Bone marrow (tissue), 2 donors: Measurements from ENCODE around the gene C1QL1.
A peak's percentile ranks its signal among the peaks of the same experiment; 100 is the strongest.

ENCODE experiments used
- DNase-seq, 2 donors: peaks; one replicate each; lab custom pipeline; 2025; lab: John Stamatoyannopoulos, UW

C1QL1 gene

DNA sequence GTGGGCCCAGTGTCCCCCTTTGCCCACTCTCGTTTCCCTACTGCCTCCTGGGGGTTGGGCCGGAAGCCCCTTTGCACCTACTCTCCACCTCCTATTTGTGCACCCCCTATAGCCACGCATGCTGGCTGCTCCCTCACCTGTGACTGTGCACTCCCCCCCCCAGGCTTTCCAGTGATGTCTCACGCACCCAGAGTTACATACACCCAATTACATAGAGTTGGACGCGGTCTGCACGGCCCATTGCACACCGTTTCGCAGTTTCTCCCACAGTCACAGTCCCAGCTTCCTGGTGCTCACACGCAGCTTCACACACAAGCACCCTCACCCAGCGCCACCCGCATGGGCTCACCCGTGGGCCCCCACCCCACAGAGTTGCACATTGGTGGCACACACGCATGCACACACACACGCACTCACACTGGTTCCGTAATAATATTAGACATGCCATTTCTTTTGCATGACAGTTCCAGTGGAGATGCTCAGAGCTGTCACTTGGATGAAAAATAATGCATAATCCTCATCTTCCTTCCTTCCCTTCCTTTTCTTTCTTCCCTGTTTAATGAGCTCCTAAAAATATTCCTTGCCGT lies 21.5 kb upstream of the C1QL1 start:
- no peak for DNase-seq

DNA sequence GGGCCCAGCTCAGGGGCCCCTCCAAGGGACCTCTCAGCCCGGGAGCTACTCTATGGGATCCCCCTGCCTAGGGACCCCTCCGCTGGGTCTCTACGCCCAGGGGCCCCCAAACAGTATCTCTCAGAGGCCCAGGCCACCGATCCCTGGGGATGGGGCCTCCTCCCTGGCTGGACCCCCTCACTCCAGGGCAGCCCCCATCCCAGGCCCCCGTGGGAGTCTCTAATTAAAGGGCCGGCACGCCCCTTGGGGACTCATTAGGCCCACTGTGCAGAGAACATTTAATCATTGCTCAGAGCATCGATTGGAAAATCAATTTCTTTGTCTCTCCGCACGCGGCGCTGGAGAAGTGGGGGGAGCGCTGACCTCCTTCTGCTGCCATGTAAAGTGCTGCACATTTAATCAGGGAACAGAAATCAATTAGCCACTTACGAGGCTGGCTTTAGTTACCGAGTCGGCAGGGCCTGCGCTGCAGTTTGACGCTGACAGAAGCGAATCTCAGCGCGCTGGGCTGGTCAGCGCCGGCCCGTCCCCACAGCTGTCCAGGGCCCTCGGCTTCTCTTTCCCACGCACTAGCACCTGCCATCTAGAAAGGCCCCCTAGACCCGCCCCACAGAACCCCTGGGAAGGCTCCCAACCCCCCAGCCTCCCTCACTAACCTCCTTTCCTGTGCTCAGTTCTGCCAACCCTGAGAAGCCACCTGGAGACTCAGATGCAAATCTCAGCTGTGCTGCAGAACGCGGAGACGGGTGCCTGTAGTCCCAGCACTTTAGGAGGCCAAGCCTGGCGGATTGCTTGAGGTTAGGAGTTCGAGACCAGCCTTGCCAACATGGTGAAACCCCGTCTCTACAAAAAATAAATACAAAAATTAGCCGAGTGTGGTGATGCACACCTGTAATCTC lies 20.2 kb upstream of the C1QL1 start:
- no peak for DNase-seq

DNA sequence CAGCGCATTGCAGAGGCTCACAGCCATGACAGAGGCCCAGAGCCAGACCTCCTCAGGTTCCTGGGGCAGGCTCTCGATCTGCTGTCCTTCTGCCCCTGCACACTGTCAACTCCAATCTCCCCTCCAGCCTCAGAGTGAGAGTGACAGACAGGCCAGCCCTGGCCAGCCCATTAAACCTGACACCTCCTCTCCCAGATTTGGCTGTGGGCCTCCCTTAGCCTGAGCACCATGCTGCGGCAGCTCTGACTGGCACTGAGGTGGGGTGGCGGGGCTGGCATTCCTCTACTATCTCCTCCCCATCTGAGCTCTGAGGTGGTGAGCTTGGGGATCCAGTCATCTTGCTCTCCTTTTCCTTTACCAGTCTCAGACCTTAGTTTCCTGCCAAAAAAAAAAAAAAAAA lies 15.5 kb upstream of the C1QL1 start:
- no peak for DNase-seq

DNA sequence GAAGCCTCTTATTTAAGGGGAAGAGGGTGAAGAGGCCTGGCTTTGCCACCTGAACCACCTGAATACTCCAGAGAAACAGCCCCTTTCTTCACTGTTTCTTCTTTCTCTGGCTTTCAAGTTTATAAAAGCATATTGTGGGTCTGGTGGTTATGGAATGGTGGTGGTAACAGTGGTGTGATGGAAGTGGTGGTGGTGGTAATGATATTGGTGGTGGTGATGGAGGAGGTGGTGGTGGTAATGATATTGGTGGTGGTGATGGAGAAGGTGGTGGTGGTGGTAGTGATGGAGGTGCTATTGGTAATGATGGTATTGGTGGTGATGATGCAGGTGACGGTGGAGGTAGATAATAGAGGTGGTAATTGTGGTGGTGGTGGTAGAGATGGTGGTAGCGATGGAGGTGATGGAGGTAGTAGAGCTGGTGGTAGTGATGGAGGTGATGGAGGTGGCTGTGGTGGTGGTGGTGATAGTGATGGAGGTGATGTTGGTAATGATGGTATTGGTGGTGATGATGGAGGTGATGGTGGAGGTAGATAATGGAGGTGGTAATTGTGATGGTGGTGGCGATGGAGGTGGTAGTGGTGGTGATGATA lies 14.1 kb upstream of the C1QL1 start:
- no peak for DNase-seq

DNA sequence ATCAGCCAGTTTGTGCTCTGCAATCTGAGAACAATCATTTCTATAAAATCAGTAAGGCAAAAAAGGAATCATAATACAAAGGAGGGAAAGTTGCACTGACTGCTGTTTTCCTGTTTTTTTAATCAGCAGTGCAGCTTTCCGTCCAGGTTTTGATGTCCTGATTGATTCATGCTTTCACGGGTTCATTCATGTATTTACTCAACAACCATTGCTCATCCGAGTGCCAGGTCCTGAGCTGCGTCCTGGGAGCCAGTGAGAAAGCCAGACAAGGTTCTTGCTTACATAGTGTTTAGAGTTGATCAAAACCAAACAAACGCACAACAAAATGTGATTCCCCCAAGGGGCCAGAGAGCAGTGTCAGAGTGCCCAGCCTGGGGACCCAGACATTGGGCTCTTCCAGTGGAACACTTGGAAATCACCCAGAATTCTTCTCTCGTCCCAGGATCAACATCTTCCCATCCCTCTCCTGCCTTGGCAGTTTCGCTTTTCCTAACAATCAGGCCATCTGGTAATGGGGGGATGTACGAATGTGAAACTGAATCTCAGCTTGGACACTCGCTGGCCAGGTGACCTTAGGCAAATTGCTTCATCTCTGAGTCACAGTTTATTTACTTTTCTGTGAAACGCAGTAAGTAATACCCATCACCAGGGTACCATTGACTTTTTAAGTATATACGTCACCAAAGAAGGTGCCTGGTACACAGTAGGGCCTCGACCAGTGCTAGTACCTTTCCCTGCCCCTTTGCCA lies 13.3 kb upstream of the C1QL1 start:
- DNase-seq, result no peak

DNA sequence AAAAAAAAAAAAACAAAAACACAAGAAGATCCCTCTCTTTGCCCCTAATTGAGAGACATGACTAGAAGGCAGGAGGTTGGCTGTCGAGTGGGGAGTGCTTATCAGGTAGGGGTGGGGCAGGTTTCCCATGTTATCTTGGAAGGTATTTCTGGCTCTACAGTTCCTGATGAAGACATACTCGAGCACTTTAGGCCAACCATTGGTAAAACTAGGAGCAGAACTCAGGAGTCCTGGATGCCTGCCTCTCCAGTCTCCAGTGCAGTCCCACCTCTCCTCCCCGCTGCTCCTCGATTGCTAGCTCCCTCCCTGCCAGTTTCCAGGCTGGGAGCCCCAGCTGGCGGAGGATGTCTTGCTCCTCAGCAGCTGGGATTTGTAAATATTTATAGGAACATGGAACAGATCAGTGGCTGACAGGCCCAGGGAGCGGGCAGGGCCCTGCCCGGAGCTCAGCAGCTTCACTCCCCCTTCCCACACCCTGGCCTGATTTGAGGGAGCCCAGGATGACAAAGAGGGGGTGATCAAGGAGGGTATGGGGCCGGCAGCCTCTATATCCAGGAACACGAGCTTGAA lies 11.4 kb upstream of the C1QL1 start:
- DNase-seq, result no peak

DNA sequence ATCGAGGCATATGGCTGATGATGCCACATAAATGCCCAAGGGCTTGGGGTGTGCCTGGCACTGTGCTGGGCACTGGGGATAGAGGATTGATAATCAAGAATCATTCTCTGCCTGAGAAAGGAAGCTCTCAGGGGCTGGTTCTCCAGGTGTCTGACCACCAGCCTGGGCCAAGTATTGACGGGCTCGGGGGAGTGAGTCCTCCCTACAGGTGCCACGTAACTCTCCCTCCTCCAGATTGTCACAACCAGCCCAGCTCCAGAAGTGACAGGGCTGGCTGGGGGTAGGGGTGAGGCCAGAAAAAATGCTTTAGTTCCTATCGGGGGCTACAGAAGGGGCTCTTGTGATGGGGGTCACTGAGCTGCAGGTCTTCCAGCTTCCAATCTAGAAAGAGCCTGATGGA lies 10.7 kb upstream of the C1QL1 start:
- no peak for DNase-seq

DNA sequence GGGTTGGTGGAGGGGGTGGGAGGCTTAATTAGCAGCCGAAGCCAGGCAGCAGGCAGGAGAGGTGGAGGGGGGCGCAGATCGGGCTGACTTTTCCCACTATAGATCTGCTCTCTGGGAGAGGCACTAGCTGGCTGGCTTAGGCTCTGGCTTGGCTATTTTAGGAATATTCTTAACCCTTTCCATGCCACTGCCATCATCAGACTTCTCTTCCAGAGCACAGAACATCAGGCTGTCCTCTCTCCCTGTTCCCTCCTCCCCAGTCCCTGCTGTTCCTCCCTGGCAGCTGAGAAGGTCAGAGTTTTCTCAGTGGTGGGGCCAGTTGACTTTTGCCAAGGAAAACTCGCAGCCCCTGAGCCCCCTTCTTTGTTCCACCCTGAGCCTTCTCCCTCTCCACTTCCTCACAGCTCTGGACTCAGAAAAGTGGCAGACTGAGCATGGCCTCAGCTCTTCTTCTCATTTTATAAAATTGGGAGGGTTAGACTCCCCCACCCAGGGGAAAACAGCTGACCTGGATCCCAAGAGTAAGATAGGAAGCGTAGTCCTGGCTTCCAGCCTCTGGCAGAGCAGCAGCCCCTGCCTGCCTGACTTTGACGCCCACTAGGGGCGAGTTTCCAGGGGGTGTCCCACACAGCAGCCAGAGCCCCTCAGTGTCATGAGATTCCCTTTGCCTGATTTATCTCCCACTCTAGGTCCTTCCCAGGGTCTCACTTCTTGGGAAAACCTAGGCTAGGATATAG lies 9.9 kb upstream of the C1QL1 start:
- no peak for DNase-seq

DNA sequence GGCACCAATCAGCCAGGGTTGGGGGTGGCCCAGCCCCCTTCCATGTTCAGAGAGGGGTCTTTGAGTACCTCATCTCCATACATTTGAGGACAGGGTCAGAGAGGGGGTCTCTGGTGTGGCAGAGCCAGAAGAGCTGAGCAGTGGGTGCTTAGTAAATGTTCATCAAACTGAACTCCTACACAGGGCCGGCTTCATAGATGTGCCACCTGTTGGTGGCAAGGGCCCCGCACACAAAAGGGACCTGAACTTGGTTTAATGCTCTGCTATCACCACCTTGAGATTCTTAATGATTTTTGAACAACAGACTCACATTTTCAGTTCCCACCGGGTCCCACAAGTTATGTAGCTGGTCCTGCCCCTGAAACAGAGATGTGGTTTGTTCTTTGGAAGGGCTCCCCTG lies 9.0 kb upstream of the C1QL1 start:
- no peak for DNase-seq

DNA sequence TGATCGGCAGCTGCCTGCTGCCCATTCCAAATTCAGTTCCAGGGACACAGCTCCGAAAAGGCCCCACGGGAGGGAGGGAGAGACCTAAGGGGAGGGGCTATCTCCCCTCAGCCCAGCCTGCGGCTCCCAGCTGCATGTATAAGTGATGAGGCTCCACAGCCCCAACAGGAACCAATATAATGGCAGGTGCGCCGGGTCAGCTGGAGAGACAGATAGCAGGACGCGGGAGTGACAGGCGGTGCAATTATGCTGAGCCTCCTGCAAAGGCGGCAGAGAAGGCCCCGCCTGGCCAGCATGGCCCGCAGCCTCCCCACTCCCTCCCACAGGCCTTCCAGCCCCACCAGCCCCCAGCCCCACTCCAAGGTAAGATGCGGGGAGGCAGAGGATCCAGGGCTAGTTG lies 8.1 kb upstream of the C1QL1 start:
- no peak for DNase-seq

DNA sequence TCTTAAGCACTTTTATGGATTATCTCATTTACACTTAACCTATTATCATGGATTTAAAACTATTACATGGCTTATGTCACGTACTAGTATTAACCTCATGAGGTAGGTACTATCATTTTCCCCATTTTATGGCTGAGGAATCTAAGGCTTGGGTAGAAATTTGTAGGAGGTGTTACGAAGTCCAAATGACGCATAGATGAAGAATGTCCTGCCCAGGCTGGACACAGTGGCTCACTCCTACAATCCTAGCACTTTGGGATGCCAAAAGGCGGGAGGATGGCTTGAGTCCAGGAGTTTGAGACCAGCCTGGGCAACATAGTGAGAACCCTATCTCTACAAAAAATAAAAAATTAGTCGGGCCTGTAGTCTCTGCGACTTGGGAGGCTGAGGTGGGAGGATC lies 4.8 kb upstream of the C1QL1 start:
- no peak for DNase-seq

DNA sequence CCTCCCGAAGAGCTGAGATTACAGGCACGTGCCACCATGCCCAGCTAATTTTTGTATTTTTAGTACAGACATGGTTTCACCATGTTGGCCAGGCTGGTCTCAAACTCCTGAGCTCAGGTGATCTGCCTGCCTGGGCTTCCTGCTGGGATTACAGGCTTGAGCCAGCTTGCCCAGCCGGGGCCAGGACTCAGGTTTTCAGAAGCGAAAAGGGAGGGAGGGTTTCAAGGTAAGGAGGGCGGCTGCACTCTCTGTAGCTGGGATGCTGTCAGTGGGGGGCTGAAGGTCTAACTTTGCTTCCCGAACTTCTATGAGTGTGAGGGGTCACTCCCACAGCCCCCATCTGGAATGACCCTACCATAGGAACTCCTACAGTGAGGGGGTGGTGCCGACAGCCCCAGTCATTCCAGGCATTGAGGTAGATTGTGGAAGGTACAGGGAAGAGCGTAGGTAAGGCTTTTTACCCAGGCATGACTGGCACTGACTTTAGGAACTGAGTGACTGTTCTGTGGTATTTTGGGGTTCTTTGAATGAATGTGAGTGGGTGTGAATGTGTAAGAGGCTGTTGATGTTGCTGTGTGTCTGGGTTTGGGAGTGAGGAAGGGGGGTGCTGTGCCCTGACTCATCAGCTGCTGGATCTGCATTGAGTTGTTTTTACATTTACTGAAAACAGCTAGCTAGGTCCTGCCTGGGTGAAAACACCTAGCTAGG lies 3.8 kb upstream of the C1QL1 start:
- DNase-seq, result peak in 1 of 2 donors; percentile 9

DNA sequence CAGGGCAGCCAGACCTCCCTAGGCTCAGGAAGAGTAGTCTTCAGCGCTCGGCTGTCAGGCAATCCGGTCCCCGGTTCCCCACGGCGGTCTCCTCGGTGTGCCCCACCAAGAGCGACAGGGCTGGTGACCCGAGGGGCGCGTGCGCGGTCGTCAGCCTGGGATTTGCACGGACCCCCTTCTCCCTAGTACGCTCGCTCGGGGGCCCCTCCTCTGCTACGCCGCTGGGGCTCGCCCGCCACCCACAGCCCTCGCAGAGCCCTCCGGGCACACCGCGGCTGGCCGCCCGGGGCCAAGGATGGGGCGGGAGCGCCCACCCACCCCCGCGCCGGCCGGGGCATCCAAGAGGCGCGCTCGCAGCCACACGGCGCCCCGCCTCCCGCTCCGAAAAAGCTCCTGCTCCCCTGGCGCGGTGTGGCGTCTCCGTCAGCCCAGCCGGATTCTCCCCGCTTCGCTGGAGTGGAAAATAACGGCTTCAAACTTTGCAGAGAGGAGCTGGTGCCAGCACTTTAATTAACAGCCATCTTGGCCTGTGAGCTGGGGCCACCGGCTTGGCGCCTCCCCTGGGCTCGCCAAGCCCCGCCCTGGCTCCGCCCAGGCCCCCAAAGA lies 2.1 kb upstream of the C1QL1 start:
- no peak for DNase-seq

DNA sequence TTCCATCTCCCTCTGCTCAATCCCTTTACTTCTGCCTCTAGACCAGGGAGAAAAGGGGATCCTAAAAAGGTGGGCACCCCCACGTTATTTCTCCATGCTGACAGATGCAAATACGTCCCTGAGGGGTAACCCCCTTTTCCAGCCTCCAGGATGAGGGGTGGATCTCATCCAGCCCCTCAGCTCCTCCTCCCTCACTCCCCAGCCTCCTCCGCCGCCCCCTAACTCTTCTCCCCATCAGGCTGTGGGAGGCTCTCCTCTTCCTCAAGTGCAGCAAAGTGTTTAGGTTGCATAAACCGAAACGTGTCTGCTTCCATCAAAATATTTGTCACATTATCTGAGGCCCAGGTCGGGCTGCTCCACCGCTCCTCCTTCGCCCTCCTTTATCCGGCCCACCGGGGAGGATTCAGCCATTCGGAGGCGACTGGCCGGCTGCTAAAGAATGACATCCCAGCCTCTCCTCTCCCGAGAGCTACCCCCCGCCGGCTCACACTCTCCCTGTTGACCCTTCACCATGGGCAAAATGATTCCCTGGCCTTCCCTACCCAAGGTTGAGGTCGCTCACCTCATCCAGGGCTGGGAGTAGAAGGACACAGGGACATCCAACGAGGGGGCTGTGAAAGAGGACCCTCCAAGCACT lies 1.2 kb upstream of the C1QL1 start:
- DNase-seq, result no peak

DNA sequence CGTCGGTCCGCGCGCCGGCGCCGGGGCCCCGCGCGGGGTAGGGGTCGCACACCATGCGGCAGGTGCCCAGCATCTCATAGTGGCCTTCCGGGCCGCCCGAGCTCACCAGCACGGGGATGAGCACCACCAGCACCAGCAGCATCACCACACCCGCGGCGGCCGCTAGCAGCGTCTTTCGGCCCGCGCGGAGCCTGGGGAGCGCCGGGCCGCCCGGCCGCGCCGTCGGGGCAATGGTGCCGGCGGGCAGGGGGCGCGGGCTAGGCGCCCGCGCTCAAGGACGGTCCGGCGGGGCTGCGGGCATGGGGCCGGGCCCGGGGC lies 237 bp downstream of the C1QL1 start:
- no peak for DNase-seq

DNA sequence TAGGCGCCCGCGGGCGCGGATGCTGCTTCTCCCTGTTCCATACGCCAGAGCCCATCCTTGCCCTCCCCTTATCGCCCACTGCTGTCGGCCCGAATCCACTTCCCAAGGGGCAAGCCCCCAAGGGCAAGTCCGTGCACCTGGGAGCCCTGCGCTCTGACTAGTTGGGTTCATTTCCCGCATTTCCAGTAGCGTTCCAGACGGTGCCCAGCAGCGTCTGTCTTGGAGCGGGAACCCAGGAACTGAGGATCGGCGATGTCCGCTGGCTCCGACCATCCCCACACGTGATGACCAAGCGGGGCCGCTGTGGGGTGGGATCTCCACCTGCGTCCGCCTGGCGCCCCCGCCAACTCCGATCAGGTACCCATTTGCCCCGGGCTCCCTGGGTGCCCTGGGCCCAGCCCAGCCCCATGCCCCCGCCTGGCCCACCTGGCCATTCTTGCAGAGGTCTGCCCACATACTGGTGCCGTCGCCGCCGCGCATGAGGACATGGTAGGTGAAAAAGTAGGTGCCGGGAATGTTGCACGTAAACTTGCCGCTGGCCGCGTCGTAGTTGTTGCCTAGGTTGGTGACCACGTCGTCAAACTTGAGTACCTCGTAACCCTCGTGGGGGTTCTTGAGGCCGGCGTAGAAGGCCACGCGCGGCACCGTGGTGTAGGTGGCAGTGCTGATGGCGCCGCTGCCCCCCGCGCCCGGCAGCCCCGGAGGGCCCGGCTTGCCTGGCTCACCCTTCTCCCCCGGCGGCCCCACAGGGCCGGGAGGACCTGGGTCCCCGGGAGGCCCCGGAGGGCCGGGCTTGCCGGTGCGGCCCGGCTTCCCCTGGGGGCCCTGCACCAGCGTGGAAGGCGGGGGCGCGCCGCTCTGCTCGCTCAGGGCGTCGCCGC lies 837 bp downstream of the C1QL1 start:
- DNase-seq, result no peak

DNA sequence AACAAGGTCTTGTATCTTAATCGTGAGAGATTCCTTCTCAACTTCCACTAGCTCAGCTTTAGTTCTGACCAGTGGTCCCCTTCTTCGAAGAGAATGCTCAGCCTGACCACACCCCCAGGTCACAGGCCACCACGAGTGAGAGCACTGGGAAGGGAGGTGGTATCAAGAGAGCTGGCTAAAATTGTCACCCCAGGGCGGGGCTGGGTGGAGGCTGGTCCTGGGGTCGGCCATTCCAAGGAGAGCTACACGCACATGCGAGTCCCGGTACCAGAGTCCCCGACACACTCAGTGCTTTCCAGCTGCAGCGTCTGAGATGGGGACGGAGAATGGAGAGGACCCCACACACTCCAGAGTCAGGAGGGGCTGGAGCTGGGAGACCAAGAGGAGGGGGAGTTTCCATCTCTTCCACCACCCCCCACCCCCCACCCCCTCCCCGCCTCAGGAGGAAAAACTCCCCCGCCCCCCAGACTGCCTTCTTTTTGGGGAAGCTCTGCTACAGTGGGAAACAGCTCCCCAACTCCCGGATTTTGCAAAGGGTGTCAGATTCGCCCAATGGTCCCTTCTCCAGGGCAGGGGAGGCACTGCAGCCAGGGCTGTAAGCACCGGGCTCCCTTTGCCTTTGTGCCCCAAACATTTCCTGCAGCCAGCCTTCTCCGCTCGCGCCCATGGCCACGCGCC lies 1.6 kb downstream of the C1QL1 start:
- no peak for DNase-seq

DNA sequence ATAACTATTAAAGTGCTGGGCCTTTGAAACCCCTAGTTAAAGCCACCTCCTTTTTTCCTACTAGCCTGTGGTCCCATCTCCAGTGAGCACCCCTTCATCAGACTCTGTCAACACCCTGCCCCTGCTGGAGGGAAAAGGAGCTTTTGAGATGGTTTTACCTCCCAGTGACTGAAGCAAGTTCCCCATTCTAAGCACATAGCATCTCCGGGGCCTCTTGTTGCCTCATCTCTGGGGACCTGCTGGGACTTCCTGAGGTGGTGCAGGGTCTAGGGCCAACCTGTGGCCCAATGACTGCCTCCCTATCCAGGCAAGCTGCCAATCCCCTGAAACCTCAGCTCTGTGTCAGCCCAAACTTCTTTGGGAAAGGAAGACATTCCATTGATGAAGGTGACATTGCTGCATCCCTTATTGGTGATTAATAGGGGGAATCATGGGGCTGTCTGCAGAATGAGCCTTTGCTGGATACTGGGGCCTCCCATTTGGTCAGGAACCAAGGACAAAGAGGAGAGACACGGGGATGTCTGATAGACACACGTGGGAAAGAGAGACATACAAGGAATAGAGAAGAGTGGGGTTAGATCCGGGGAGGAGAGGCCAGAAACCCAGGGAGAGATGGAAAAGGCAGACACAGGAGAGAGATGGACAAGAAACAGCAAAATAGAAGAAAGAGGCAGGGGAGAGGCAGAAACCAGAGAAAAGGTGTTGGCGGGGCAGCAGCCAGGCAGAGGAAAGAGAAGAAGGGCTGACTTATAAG lies 2.4 kb downstream of the C1QL1 start:
- DNase-seq, result peak in 1 of 2 donors; percentile 10
